Hepatocyte (in vitro differentiated cells): ENCODE measurements around the gene SPRR1B. TPM values are rescaled to one million over a fixed set of nuclear protein-coding genes. Genes with fewer than 3 reads are reported as not detected.

ENCODE experiments used
- DNase-seq: peaks from one replicate; pipeline ENCODE4 v3.0.0-alpha.2; 2016; ENCODE audit warnings: low spot score
- H2AFZ ChIP-seq: fragments of 200-600 bp; sonication (generic); 2 replicates; pipeline ENCODE4 v1.6.0; 2016; ENCODE audit warnings: antibody characterized with exemption, mild to moderate bottlenecking
- H3K27ac ChIP-seq: fragments of 200-600 bp; sonication (generic); 2 replicates; pipeline ENCODE4 v1.5.1; 2016; ENCODE audit warnings: mild to moderate bottlenecking
- H3K27me3 ChIP-seq: fragments of 200-600 bp; sonication (generic); 2 replicates; pipeline ENCODE4 v1.6.1; 2016
- H3K36me3 ChIP-seq: fragments of 200-600 bp; sonication (generic); replicated peaks from 2 replicates; pipeline ENCODE4 v1.5.1; 2016; ENCODE audit warnings: low read depth; ENCODE audit not compliant: insufficient read depth
- H3K4me1 ChIP-seq: fragments of 200-600 bp; sonication (generic); 2 replicates; pipeline ENCODE4 v1.5.1; 2016; ENCODE audit warnings: mild to moderate bottlenecking, moderate library complexity; ENCODE audit not compliant: insufficient read depth
- H3K4me2 ChIP-seq: fragments of 200-600 bp; sonication (generic); 2 replicates; pipeline ENCODE4 v1.6.0; 2016
- H3K4me3 ChIP-seq: fragments of 200-600 bp; sonication (generic); 2 replicates; pipeline ENCODE4 v1.5.1; 2016; ENCODE audit warnings: mild to moderate bottlenecking
- H3K79me2 ChIP-seq: fragments of 200-600 bp; sonication (generic); 2 replicates; pipeline ENCODE4 v1.6.0; 2017; ENCODE audit warnings: mild to moderate bottlenecking
- H3K9me2 ChIP-seq: fragments of 200-600 bp; sonication (generic); replicated peaks from 2 replicates; pipeline ENCODE4 v1.6.0; 2017; ENCODE audit warnings: mild to moderate bottlenecking; ENCODE audit not compliant: insufficient read depth
- H3K9me3 ChIP-seq: fragments of 200-600 bp; sonication (generic); 2 replicates; pipeline ENCODE4 v1.5.1; 2016; ENCODE audit warnings: low read depth, mild to moderate bottlenecking
- H4K20me1 ChIP-seq: fragments of 200-600 bp; sonication (generic); 2 replicates; pipeline ENCODE4 v1.6.0; 2016; ENCODE audit warnings: mild to moderate bottlenecking; ENCODE audit not compliant: insufficient read depth, poor library complexity, severe bottlenecking
- CTCF ChIP-seq: fragments of 200-600 bp; sonication (generic); IDR thresholded peaks from 2 replicates; pipeline ENCODE4 v1.5.1; 2016; ENCODE audit warnings: antibody characterized with exemption, mild to moderate bottlenecking; ENCODE audit not compliant: poor library complexity
- EZH2 ChIP-seq: fragments of 200-600 bp; sonication (generic); IDR thresholded peaks from 2 replicates; pipeline ENCODE4 v1.6.1; 2016; ENCODE audit warnings: antibody characterized with exemption, mild to moderate bottlenecking, borderline replicate concordance
- EZH2phosphoT487 ChIP-seq: fragments of 200-600 bp; sonication (generic); IDR thresholded peaks from one replicate; pipeline ENCODE4 v1.6.1; 2018; ENCODE audit warnings: antibody characterized with exemption, mild to moderate bottlenecking, low read depth, moderate library complexity; ENCODE audit not compliant: unreplicated experiment, severe bottlenecking
- WGBS: methylation state at CpG from one replicate; pipeline ENCODE4 v1.1.6; 2016; ENCODE audit warnings: low lambda C conversion rate; ENCODE audit errors: missing lambda C conversion rate; 5-methylcytosine and 5-hydroxymethylcytosine counted together
- polyA plus RNA-seq: library from polyadenylated mRNA; unstranded; fragments of >200 nt; fragmentation: Nextera tagmentation; extraction: Ambion mirVana; gene quantifications from 2 replicates; pipeline ENCODE4 v1.2.1, GENCODE V29; 2016
- total RNA-seq: library from RNA; depleted of rRNA; stranded (reverse); fragments of >200 nt; gene quantifications from 2 replicates; pipeline ENCODE4 v1.2.3, GENCODE V29; 2014

The SPRR1B gene
- total and polyA plus RNA-seq, 2 experiments from 2014 or later: not detected

- H4K20me1 ChIP-seq: peaks cover 3% of the 10 kb centered on the region
- no peak overlapping the region for H2AFZ ChIP-seq
- WGBS: 48% methylated on average over 5 of the region's 5 CpGs
- no peaks in the 10 kb centered on the region for H3K79me2 ChIP-seq
- no peaks in the 10 kb centered on the region for H3K27me3 ChIP-seq
- H3K4me1 ChIP-seq: no peaks in the 10 kb centered on the region
- H3K4me2 ChIP-seq: no peak overlapping the region
- H3K36me3 ChIP-seq: no peaks in the 10 kb centered on the region
- peaks cover 2% of the 10 kb centered on the region for H3K9me3 ChIP-seq
- no peak for DNase-seq
- no peak overlapping the region for H3K27ac ChIP-seq
- H3K4me3 ChIP-seq: no peak overlapping the region
- TF ChIP-seq CTCF (no peak), EZH2phosphoT487 (no peak), EZH2 (no peak)
- no peaks in the 10 kb centered on the region for H3K9me2 ChIP-seq
Measured at GRCh38 chr1:152996633-152997400, 34.2 kb upstream of the SPRR1B start.

DNA sequence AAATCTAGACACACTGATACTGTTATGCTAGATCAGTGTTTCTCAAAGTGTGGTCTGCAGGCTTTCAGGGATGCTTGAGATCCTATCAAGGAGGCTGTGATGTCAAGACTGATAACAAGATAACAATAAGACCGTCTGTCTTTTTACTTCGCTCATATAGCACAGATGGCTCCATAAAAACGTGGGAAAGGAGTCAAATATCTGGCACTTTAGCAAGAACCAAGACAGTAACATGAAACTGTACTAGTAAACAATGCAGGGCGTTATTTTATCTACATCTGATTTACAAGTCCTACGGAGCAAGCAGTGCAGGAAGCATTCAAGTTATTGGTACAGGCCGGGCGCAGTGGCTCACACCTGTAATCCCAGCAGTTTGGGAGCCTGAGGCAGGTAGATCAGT lies 33.1 kb upstream of the SPRR1B start:
- Histone ChIP-seq H3K9me3 (peaks cover 2% of the 10 kb centered on the region), H3K4me3 (no peak overlapping the region), H3K36me3 (no peaks in the 10 kb centered on the region), H3K4me1 (no peaks in the 10 kb centered on the region), H3K27ac (no peak overlapping the region), H4K20me1 (peaks cover 3% of the 10 kb centered on the region), H2AFZ (no peak overlapping the region), H3K27me3 (no peaks in the 10 kb centered on the region), H3K9me2 (no peaks in the 10 kb centered on the region), H3K79me2 (no peaks in the 10 kb centered on the region), H3K4me2 (no peak overlapping the region)
- WGBS: 52% methylated on average over 7 of the region's 7 CpGs
- TF ChIP-seq CTCF (no peak), EZH2phosphoT487 (no peak), EZH2 (no peak)
- no peak for DNase-seq

GRCh38 chr1:152998476-152998875 lies 32.5 kb upstream of the SPRR1B start:
- peaks cover 3% of the 10 kb centered on the region for H4K20me1 ChIP-seq
- no peaks in the 10 kb centered on the region for H3K27me3 ChIP-seq
- TF ChIP-seq EZH2phosphoT487 (no peak), EZH2 (no peak), CTCF (no peak)
- no peak overlapping the region for H3K27ac ChIP-seq
- DNase-seq: no peak
- no peaks in the 10 kb centered on the region for H3K36me3 ChIP-seq
- no peaks in the 10 kb centered on the region for H3K9me2 ChIP-seq
- no peak overlapping the region for H3K4me3 ChIP-seq
- no peaks in the 10 kb centered on the region for H3K79me2 ChIP-seq
- H3K4me2 ChIP-seq: no peak overlapping the region
- H3K4me1 ChIP-seq: no peaks in the 10 kb centered on the region
- 76% methylated on average over 4 of the region's 4 CpGs for WGBS
- no peak overlapping the region for H2AFZ ChIP-seq
- peaks cover 2% of the 10 kb centered on the region for H3K9me3 ChIP-seq
